K562 (cell line): ENCODE results near the gene SS18L1. TPM values are rescaled to one million over a fixed set of nuclear protein-coding genes. Genes with fewer than 3 reads are reported as not detected.

Experiments used
- BRF1 ChIP-seq: IDR thresholded peaks from 3 replicates; pipeline ENCODE4 v1.6.1; 2011; ENCODE audit warnings: borderline replicate concordance, mild to moderate bottlenecking; ENCODE audit not compliant: insufficient read length; ENCODE audit errors: extremely low read depth
- CBX3 ChIP-seq, 2 experiments: IDR thresholded peaks; 1 replicate in 1 of 2; 2 replicates in 1 of 2; pipeline ENCODE4 v1.6.1; 2012; ENCODE audit warnings: inconsistent platforms in 2 of 2, low read length in 2 of 2, borderline replicate concordance in 1 of 2, control low read depth in 1 of 2
- CBX8 ChIP-seq: fragments of 200-600 bp; sonication (generic); IDR thresholded peaks from 2 replicates; pipeline ENCODE4 v1.6.1; 2012; ENCODE audit warnings: borderline replicate concordance, mixed run types, low read depth, mild to moderate bottlenecking, moderate library complexity, mixed read lengths, low read length, control low read depth, inconsistent platforms; ENCODE audit not compliant: poor library complexity, severe bottlenecking; ENCODE audit errors: extremely low read depth
- EWSR1 ChIP-seq: fragments of 450-650 bp; IDR thresholded peaks from 2 replicates; pipeline ENCODE4 v1.6.1; 2018; ENCODE audit warnings: borderline replicate concordance, mild to moderate bottlenecking, low read depth, moderate library complexity; ENCODE audit not compliant: partially characterized antibody
- FOXJ3 ChIP-seq: sonication (generic); formaldehyde crosslinking; IDR thresholded peaks from 2 replicates; pipeline ENCODE4 v1.4.0; 2020; ENCODE audit warnings: mild to moderate bottlenecking, missing genetic modification reagents
- MYC ChIP-seq, 2 experiments: fragments of 250-450 bp in 1 of 2; sonication (Bioruptor Pico) in 1 of 2; IDR thresholded peaks; 2 replicates each; pipeline versions ENCODE4 v1.5.1 to v1.6.1; 2012 to 2021; ENCODE audit warnings: low read depth in 2 of 2, borderline replicate concordance in 1 of 2, improper control_type of control experiment in 1 of 2, low read length in 1 of 2, mild to moderate bottlenecking in 1 of 2, moderate library complexity in 1 of 2
- NCOA1 ChIP-seq: fragments of 450-650 bp; IDR thresholded peaks from 2 replicates; pipeline ENCODE4 v1.6.1; 2016; ENCODE audit warnings: low read depth
- NFIX ChIP-seq: fragments of 250-450 bp; sonication (Bioruptor Pico); IDR thresholded peaks from 2 replicates; pipeline ENCODE4 v1.4.0; 2020; ENCODE audit warnings: low read depth, mild to moderate bottlenecking, moderate library complexity
- PRDM10 ChIP-seq: fragments of 450-650 bp; IDR thresholded peaks from 2 replicates; pipeline ENCODE4 v1.6.1; 2018; ENCODE audit not compliant: partially characterized antibody
- ZBTB12 ChIP-seq: fragments of 250-450 bp; sonication (Bioruptor Pico); IDR thresholded peaks from 2 replicates; pipeline ENCODE4 v1.4.0; 2020
- ZNF445 ChIP-seq: fragments of 250-450 bp; sonication (Bioruptor Pico); IDR thresholded peaks from 2 replicates; pipeline ENCODE4 v1.4.0; 2020; ENCODE audit warnings: low read depth, mild to moderate bottlenecking, moderate library complexity
- ZNF668 ChIP-seq: fragments of 250-450 bp; sonication (Bioruptor Pico); IDR thresholded peaks from 2 replicates; pipeline ENCODE4 v1.8.0; 2022; ENCODE audit warnings: mild to moderate bottlenecking, inconsistent platforms
- polyA plus RNA-seq, 8 experiments: library from polyadenylated mRNA; depleted of rRNA in 4 of 8; stranded (reverse) in 5 of 8; unstranded in 3 of 8; fragments of >200 nt; fragmentation: Nextera tagmentation in 2 of 8; fragmentation: Illumina TruSeq in 1 of 8; extraction: Ambion mirVana in 2 of 8; extraction: Trizol in 1 of 8; gene quantifications; 2 replicates each; pipeline versions ENCODE4 v1.2.1 to v1.2.3, GENCODE V29; 2011 to 2014; ENCODE audit warnings: inconsistent platforms in 1 of 8, missing spikeins in 1 of 8
- total RNA-seq, 7 experiments: library from RNA; depleted of rRNA in 6 of 7; stranded (reverse); fragments of >200 nt in 6 of 7; fragmentation: Illumina TruSeq in 2 of 7; extraction: Trizol in 2 of 7; gene quantifications; 2 replicates each; pipeline versions ENCODE4 v1.2.1 to v1.2.3, GENCODE V29; 2011 to 2021; ENCODE audit warnings: low replicate concordance in 1 of 7
- TF ChIP-seq, protein P1 (sequence below), 2 experiments: fragments of 250-450 bp in 1 of 2; fragments of 450-650 bp in 1 of 2; sonication (Bioruptor Pico) in 1 of 2; IDR thresholded peaks; 2 replicates each; pipeline versions ENCODE4 v1.6.1 to v1.8.0; 2016 to 2021; ENCODE audit warnings: mild to moderate bottlenecking in 2 of 2, moderate library complexity in 2 of 2, missing compliant biosample characterization in 1 of 2, missing genetic modification characterization in 1 of 2
- TF ChIP-seq, protein P2 (sequence below): fragments of 450-650 bp; IDR thresholded peaks from one replicate; pipeline ENCODE4 v1.6.1; 2018; ENCODE audit warnings: mild to moderate bottlenecking, moderate library complexity; ENCODE audit not compliant: partially characterized antibody

Gene SS18L1
- total and polyA plus RNA-seq, 9 of the 15 experiments (the other 6 are each of a cell fraction or from before 2014, with no cell fraction given): 2.7 to 28.3 (median 15.1) TPM

GRCh38 chr20:62121776-62122653, 21.6 kb upstream of the SS18L1 start, which contains the start of gene LSM14B (continued):
- no peak for TF ChIP-seq PRDM10
- TF ChIP-seq EWSR1: no peak
- TF ChIP-seq, protein P1, sequence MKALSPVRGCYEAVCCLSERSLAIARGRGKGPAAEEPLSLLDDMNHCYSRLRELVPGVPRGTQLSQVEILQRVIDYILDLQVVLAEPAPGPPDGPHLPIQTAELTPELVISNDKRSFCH (CRISPR knock-in tag; IDR thresholded peaks at IDR 0.05): no peak
- TF ChIP-seq, protein P1 (tag; IDR thresholded peaks at IDR 0.05): 0 out of 2 replicates have a peak, but pooled peaks have one; percentile 61
- no peak for TF ChIP-seq ZNF445 (CRISPR knock-in tag)
- no peak for TF ChIP-seq NFIX
- peak; percentile 83 for TF ChIP-seq MYC (IDR thresholded peaks at IDR 0.05; ENCODE audit: low read depth, low read length)
- no peak for TF ChIP-seq MYC (CRISPR knock-in tag; IDR thresholded peaks at IDR 0.05; ENCODE audit: borderline replicate concordance, low read depth)
- TF ChIP-seq BRF1: no peak
- no peak for TF ChIP-seq CBX8
- no peak for TF ChIP-seq ZNF668 (CRISPR knock-in tag)
- no peak for TF ChIP-seq CBX3 (IDR thresholded peaks at IDR 0.05; ENCODE audit: borderline replicate concordance in 1 of 2, low read length in 2 of 2)
- no peak; the same call in 1 of the 2 replicates for TF ChIP-seq ZBTB12 (CRISPR knock-in tag)
- TF ChIP-seq NCOA1: no peak
- no peak for TF ChIP-seq FOXJ3
- TF ChIP-seq, protein P2, sequence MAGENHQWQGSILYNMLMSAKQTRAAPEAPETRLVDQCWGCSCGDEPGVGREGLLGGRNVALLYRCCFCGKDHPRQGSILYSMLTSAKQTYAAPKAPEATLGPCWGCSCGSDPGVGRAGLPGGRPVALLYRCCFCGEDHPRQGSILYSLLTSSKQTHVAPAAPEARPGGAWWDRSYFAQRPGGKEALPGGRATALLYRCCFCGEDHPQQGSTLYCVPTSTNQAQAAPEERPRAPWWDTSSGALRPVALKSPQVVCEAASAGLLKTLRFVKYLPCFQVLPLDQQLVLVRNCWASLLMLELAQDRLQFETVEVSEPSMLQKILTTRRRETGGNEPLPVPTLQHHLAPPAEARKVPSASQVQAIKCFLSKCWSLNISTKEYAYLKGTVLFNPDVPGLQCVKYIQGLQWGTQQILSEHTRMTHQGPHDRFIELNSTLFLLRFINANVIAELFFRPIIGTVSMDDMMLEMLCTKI: no peak
